ENCODE results near the gene ATG14. TPM values are rescaled to one million over a fixed set of nuclear protein-coding genes. Genes with fewer than 3 reads are reported as not detected.
"Not testable (repeated sequence)": the region's sequence is repeated elsewhere in the genome, so short reads cannot be mapped to it uniquely, and the experiment has no call there.

ATG14 gene
- total RNA-seq, 2 donors from 2014 or later, result 10.6 to 10.9 TPM

GRCh38 chr14:55386037-55386808 is 25.4 kb downstream of the ATG14 start:
- TF ChIP-seq CTCF (IDR thresholded peaks at IDR 0.05) (no peak), POLR2A (IDR thresholded peaks at IDR 0.05) (no peak)
- DNase-seq, result no peak
- ATAC-seq, result no peak
- Histone ChIP-seq H3K4me3 (no peak overlapping the region), H3K36me3 (replicated peaks in 1 of 2; ENCODE audit: insufficient read depth in 1 of 2, low read depth in 2 of 2) (peaks cover 0 to 10% of the 10 kb centered on the region in 2 donors), H3K27me3 (no peaks in the 10 kb centered on the region), H3K27ac (no peak overlapping the region), H3K9me3 (no peaks in the 10 kb centered on the region), H3K4me1 (no peaks in the 10 kb centered on the region)
- 80 to 85% methylated on average over 6 of the region's 6 CpGs for WGBS, 2 donors
- intact Hi-C loops (cut with DNase I), result no loop called here

- H3K4me3 ChIP-seq, result no peak overlapping the region
- H3K27me3 ChIP-seq, result no peaks in the 10 kb centered on the region
- H3K36me3 ChIP-seq (replicated peaks in 1 of 2; ENCODE audit: insufficient read depth in 1 of 2, low read depth in 2 of 2), result peaks cover 0 to 13% of the 10 kb centered on the region in 2 donors
- DNase-seq, result no peak
- H3K9me3 ChIP-seq, result no peaks in the 10 kb centered on the region
- H3K4me1 ChIP-seq, result no peaks in the 10 kb centered on the region
- WGBS, 2 donors, result 88 to 91% methylated on average over 3 of the region's 3 CpGs
- no peak for ATAC-seq
- TF ChIP-seq POLR2A (IDR thresholded peaks at IDR 0.05) (no peak), CTCF (IDR thresholded peaks at IDR 0.05) (no peak)
- H3K27ac ChIP-seq, result no peak overlapping the region
- intact Hi-C loops (cut with DNase I), result no loop called here
Observed at GRCh38 chr14:55384536-55384935, 27.1 kb downstream of the ATG14 start.

- H3K4me1 ChIP-seq, result no peaks in the 10 kb centered on the region
- intact Hi-C loops (cut with DNase I), result no loop called here
- no peak for DNase-seq
- H3K4me3 ChIP-seq, result no peak overlapping the region
- 66 to 69% methylated on average over 5 of the region's 5 CpGs for WGBS, 2 donors
- peaks cover 0 to 14% of the 10 kb centered on the region in 2 donors for H3K36me3 ChIP-seq (replicated peaks in 1 of 2; ENCODE audit: insufficient read depth in 1 of 2, low read depth in 2 of 2)
- no peaks in the 10 kb centered on the region for H3K27me3 ChIP-seq
- H3K27ac ChIP-seq, result no peak overlapping the region
- no peaks in the 10 kb centered on the region for H3K9me3 ChIP-seq
- TF ChIP-seq CTCF (IDR thresholded peaks at IDR 0.05), result no peak
- no peak for TF ChIP-seq POLR2A (IDR thresholded peaks at IDR 0.05)
- ATAC-seq, result no peak
Observed at GRCh38 chr14:55383541-55384140, 28.0 kb downstream of the ATG14 start.

GRCh38 chr14:55383056-55383466 is 28.6 kb downstream of the ATG14 start:
- WGBS, 2 donors, result 80 to 86% methylated on average over 10 of the region's 10 CpGs
- ATAC-seq; H3K27me3 ChIP-seq; H3K27ac ChIP-seq; H3K4me3 ChIP-seq; H3K4me1 ChIP-seq; intact Hi-C loops (cut with DNase I); DNase-seq; H3K9me3 ChIP-seq: not testable (repeated sequence)
- peaks cover 0 to 14% of the 10 kb centered on the region in 2 donors for H3K36me3 ChIP-seq (replicated peaks in 1 of 2; ENCODE audit: insufficient read depth in 1 of 2, low read depth in 2 of 2)

GRCh38 chr14:55382483-55382882 is 29.1 kb downstream of the ATG14 start:
- TF ChIP-seq CTCF (IDR thresholded peaks at IDR 0.05) (no peak), POLR2A (IDR thresholded peaks at IDR 0.05) (no peak)
- no peak for DNase-seq
- H3K36me3 ChIP-seq (replicated peaks in 1 of 2; ENCODE audit: insufficient read depth in 1 of 2, low read depth in 2 of 2), result peaks cover 0 to 14% of the 10 kb centered on the region in 2 donors
- H3K9me3 ChIP-seq, result no peaks in the 10 kb centered on the region
- H3K27ac ChIP-seq, result no peak overlapping the region
- ATAC-seq, result no peak
- 74 to 78% methylated on average over 4 of the region's 4 CpGs for WGBS, 2 donors
- H3K4me3 ChIP-seq, result no peak overlapping the region
- H3K27me3 ChIP-seq, result no peaks in the 10 kb centered on the region
- intact Hi-C loops (cut with DNase I), result no loop called here
- no peaks in the 10 kb centered on the region for H3K4me1 ChIP-seq
